ENCODE measurements around the gene VPS25.
"Not testable (repeated sequence)": the region's sequence is repeated elsewhere in the genome, so short reads cannot be mapped to it uniquely, and the experiment has no call there.

The VPS25 gene

DNA sequence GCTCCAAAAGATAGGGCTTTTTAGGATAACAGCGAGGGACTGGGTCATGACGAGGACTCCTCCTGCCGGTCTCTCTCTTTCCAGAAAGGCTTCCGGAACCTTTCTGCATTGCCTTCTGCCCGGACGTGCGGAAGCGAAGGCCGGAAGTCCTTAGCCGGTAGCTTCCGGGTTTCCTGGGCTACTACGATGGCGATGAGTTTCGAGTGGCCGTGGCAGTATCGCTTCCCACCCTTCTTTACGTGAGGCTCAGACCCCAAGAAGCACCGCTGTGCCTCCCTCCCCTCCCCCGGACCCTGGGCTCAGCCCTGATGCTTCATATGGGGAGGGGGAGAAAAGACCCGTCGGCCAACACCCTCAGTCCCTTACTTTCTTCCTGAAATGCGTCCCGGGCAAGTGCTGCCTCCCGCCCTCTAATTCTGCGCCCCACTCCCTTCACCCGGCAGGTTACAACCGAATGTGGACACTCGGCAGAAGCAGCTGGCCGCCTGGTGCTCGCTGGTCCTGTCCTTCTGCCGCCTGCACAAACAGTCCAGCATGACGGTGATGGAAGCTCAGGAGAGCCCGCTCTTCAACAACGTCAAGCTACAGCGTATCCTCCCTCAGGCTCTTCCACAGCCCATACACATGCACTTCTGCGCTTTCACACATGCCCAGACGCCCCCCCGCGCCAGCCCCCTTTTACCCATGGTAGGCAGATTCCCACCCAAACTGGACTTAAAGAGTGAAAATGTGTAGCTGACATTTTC is at the start of gene VPS25:
VPS25 (plus strand) TSS at position 160 of the 746 bp plus-strand sequence; CDS start at position 187, 27 bp downstream.
- H3K4me3 ChIP-seq (ENCODE audit: low read depth, low read length) = peak within 1 kb of the TSS; percentile 97
- DNase-seq (ENCODE audit: low read depth) = peak; percentile 51

DNA sequence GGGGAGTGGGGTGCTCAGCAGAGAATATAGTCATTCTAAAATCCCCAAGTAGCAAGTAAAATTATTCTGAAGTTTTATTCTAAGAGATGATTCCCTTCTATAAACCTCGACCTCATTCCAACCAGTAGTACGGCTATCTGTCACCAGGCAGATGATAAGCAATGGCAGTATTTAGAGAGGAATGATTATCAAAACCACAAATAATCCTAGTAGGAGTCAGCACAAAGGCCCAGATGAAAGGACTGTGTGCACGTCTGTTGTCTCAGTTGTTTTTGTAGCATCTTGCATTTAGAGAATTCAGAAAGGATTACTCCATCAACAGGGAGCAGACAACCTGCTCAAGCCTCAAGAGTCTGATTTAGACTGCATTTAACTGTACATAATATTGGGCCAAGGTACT is 49.6 kb upstream of the VPS25 start:
- no peak overlapping the region for H3K4me3 ChIP-seq (ENCODE audit: low read depth, low read length)
- DNase-seq (ENCODE audit: low read depth) = no peak

DNA sequence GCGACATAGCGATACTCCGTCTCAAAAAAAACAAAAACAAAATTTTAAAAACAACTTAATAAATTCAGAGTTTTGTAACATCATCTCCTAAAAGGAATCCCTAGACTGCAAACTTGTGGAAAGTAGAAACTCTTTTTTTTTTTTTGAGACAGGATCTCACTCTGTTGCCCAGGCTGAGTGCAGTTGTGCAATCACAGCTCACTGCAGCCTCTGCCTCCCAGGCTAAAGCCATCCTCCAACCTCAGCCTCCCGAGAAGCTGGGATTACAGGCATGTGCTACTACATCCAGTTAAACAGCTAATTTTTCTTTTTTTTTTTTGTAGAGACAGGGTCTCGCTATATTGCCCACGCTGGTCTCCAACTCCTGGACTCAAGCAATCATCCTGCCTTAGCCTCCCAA is 48.1 kb upstream of the VPS25 start:
- H3K4me3 ChIP-seq (ENCODE audit: low read depth, low read length) = no peak overlapping the region
- no peak for DNase-seq (ENCODE audit: low read depth)

DNA sequence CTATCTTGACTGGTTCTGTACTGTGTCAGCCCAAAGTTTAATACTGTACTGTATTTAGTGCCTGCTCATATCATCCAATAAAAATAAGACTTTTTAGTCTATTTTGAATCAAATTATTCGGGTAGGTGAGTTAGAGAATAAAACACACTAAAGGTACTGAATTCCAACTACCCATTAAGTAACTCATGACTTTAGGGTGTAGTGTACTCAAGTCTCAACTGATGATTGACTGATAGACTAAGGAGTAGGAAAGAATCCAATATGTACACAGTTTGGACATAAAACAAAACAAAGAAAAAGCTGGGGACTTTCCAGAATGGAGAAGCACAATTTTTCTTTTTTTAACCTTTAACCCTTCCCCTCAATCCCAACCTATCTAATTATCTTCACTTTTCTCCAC is 32.5 kb upstream of the VPS25 start:
- DNase-seq (ENCODE audit: low read depth) = no peak

DNA sequence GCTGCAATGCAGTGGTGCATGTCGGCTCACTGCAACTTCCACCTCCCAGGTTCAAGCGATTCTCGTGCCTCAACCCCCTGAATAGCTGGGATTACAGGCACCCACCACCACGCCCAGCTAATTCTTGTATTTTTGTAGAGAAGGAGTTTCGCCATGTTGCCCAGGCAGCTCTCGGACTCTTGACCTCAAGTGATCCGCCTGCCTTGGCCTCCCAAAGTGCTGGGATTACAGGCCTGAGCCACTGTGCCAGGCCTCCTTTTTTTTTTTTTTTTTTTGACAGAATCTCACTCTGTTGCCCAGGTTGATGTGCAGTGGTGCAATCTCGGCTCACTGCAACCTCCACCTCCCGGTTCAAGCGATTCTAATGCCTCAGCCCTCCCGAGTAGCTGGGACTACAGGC is 30.3 kb upstream of the VPS25 start:
- not testable (repeated sequence) for DNase-seq (ENCODE audit: low read depth)

More for the DNA sequence above, 32.5 kb upstream of the VPS25 start:
- no peak overlapping the region for H3K4me3 ChIP-seq (ENCODE audit: low read depth, low read length)

DNA sequence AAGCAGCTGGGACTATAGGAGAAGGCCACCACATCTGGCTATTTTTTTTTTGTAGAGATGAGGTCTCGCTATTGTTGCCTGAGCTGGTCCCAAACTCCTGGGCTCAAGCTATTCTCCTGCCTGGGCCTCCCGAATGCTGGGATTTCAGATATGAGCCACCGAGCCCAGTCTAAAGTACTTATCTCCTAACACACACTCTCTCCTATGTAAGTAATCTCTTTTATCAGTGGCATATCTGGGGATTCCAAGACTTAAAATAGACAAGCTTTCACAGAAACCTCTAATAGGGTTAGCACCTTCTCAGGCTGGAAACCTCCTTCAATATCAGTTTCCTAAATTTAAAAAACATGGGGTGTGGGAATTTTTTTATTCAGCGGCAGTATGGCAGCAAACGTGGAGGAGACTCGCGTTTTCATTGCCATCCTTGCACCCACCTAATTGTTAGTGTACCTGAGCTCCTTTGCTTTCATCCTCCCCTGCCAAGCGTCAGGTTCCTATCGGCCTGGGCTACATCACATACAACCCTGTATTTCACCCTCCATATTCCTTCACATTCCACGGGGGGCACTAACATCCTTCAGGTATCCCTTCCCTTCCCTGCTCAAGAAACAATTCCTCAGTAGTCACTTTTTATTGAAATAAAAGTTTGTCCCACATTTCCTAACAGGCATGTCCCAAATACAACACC is 29.5 kb upstream of the VPS25 start:
- DNase-seq (ENCODE audit: low read depth) = no peak
- peak overlapping the region; percentile 85 for H3K4me3 ChIP-seq (ENCODE audit: low read depth, low read length)

More for the DNA sequence above, 30.3 kb upstream of the VPS25 start:
- not testable (repeated sequence) for H3K4me3 ChIP-seq (ENCODE audit: low read depth, low read length)

DNA sequence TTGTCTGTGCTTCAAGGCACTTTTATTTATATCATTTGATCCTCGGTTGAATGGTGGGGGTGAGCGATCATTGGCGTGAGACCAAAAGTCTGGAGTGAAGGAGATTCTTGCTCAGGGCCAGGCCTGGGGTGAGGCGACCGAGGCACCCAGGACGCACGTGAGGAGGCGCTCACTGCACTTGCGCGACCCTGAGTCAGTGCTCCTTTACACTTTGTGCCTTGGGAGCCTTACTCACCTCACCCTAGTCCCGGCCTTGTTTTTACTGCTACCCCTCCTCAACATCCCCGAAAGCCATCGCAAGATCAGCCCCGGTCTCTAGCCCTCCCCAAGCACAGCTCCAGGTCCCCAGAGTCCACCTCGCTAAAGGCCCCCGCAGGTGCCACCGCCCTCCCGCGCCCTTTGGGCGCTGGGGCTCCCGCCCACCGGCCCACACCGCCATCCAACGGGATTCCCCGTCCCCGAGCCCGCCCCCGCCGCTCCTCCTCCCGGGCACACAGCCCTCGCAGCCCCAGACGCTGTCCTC is 28.9 kb upstream of the VPS25 start:
- peak overlapping the region; percentile 85 for H3K4me3 ChIP-seq (ENCODE audit: low read depth, low read length)
- no peak for DNase-seq (ENCODE audit: low read depth)

DNA sequence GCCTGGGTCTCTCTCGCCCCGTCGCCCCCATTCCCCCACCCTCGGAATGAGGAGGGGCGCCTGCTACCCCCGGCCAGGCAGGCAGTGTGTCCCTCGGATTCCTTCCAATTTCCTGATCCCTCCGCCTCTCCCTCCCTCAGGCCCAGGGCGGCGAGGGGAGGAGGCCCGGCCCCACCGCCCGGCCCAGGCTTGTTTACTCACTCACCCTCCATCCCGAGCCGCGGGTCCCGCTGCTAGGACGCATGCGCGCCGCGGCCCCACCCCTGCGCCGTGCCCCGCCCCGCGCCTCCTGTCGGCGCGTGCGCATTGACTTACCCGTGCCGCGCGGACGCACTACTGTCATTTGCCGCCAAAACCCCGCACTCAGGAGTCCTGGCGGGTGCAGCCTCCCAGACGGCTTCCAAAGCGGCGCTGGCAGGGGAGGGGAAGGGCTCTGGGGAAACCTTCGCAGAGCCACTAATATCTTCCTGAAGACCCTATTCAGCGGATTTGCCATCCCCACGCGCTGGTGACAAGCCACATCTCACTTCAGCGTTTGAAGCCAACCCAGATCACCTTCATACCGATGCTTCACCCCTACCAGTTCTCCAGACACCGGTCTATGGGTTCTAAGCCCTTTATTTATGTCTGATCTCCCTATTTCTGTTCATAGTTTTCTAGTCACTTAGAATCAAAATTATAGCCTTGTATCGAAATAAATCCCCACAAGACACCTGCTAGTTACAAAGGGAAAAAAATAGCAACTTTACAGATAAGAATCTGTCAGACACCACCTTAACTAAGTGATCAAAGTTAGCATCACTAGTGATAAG is 28.2 kb upstream of the VPS25 start, which contains the start of gene EZH1:
EZH1 (minus strand) TSS at position 235 of the 812 bp plus-strand sequence. CDS start 16,099 bp downstream, outside the sequence.
- DNase-seq (ENCODE audit: low read depth) = peak; percentile 64
- H3K4me3 ChIP-seq (ENCODE audit: low read depth, low read length) = peak within 1 kb of the TSS; percentile 85

DNA sequence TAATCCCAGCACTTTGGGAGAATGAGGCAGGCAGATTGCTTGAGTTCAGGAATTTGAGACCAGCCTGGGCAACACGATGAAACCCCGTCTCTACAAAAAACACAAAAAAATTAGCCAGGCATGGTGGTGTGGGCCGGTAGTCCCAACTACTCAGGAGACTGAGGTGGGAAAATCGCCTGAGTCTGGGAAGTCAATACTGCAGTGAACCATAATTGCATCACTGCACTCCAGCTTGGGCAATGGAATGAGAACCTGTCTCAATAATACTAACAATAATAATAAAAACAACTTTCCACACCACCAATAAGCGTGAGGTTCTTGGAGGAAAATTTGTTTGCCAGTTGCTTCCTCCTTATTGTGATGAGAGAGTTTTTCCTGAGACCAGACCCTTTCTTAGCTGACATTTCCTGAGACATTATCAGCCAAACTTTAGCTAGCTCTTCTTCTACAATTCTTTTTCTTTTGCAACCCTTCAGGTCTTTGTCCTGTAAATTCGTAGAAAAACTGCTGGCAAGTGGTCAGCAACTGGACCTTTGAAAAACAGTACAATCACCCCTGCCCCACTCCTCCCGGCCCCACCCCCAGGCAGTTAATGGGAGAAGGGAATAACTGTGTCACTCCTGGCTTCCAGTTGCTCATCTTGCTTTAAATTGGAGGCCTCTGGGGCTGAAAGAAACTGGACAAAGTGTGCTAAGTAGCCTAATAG is 24.9 kb upstream of the VPS25 start:
- no peak for DNase-seq (ENCODE audit: low read depth)
- no peak overlapping the region for H3K4me3 ChIP-seq (ENCODE audit: low read depth, low read length)

DNA sequence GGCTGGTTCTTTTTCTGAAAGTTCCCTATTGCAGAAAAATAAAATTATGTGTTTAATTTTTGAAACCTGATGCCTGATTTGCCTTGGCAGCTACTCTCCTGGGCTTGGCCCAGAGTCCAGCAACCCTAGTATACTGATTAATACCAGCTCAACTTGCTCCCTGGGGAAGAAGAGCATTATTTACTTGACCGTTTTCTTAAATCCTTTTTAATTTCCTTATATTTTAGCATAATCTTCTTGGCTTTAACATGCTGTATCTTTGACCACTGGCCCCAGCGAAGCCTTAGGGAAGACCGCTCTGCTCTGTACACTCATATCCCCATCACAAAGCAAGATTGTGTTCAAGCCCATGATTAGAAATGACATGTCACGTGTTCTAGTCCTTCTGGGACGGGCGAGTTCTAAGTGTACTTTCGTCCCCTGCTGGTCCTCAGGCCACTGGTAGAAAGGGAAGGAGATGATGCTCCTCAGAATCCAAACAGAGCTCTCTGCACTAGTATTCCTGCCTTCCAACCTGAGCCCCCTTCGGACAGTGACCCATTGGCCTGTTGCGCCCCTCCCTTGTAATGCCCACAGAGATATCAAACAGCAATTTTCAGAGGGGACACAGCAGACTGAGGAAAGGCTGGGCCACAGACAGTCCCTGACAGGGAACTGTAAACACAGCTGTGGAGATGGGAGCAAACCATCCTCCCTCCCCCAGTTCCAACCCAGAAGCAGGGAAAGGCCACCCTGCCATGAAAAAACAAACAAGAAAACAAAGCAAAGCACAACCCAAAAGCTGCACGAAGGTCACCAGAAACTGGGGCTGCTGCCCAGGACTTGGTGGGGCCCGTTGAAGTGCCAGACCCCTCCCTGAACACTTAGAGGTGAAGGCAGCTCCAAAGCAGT is 24.1 kb upstream of the VPS25 start:
- DNase-seq (ENCODE audit: low read depth) = no peak
- H3K4me3 ChIP-seq (ENCODE audit: low read depth, low read length) = no peak overlapping the region

DNA sequence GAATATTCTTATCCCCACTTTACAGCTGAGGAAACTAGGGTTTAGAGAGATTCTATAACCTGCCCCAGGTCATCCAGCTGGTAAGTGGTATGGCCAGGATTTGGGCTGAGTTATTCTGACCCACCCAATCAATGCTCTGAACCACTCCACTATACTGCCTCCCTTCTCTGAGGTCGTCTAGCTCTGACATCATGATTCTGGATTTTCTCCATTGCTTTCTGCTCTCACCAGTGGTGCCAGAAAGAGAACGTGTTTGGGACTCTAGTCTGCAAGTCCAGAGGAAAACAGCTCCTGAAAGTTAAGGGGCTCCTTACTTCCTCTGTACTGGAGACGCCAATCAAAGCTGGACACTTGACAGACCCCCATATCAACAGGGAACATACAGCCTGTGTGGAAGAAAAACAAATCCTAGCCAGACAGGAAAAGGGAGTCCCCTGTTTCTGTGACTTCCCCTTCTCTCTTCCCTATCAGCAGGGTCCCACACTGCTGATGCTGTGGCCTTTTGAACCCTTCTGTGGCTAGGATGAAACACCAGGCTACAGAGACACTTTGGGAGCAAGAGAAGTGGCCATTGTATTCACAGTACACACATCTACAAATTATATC is 22.4 kb upstream of the VPS25 start:
- no peak for DNase-seq (ENCODE audit: low read depth)
- H3K4me3 ChIP-seq (ENCODE audit: low read depth, low read length) = no peak overlapping the region

DNA sequence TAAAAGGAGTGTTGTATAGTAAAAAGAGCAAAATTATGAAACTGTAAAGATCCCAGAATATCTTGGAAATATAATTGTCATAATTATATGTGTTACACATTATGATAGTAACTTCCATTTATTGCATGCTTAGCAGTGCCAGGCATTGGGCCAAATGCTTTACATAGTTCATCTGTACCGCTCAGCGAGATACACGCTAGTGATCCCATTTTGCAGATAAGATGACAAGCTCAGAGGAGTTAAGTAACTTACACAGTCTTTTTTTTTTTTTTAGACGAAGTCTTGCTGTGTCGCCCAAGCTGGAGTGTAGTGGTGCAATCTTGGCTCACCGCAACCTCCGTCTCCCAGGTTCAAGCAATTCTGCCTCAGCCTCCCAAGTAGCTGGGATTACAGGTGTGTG is 21.6 kb upstream of the VPS25 start:
- DNase-seq (ENCODE audit: low read depth) = no peak
- no peak overlapping the region for H3K4me3 ChIP-seq (ENCODE audit: low read depth, low read length)

DNA sequence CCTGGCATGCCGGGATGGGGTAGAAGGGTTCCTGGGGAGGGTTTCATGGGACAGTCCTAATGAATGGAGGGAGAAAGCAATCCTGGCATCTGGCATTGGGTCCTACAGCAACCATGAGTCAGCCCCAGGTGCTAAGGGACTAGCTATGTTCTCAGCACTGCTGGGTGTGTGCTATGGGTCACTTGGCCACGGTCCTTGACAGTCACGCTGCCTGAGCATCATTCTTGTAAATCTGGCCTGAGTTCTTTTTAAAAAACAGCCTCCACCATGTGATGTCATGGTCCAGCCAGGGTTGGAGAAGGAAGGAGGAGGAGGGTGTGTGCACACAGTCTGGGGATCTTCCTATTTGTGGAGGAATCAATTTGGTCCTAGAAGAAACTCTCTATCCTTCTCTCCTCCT is 18.5 kb upstream of the VPS25 start:
- DNase-seq (ENCODE audit: low read depth) = no peak
- no peak overlapping the region for H3K4me3 ChIP-seq (ENCODE audit: low read depth, low read length)

DNA sequence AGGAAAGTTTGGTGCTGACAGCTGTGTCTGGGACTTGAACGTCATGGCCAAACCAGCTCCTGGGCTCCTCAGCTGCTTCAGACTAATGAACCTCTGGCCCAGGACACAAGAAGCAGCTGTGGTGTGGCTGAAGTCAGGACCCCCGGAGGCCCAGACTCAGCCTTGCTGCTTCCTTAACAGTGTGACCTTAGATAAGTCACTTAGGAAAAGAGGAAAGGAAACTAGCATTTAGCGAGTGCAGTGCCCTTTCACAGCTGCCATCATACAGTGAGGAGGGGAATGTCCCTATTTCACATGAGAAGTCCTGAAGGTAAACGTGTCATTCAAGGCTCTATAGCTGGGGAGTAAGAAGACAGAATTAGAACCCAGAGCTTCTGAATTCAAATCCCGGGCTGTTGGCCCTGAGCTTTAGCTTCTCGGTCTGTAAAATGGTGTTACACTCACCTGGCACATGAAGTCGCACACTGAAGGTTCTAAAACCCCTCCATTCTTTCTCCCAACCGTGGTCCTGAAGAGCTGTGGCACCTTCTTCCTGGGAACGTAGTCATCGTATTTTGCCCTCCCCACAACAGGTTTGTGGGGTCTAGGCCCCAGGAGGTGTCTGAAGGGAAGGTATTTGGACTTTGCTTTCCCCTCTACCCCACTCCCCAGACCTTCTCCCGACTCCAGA is 13.1 kb upstream of the VPS25 start:
- no peak for DNase-seq (ENCODE audit: low read depth)
- H3K4me3 ChIP-seq (ENCODE audit: low read depth, low read length) = peak overlapping the region; percentile 44

DNA sequence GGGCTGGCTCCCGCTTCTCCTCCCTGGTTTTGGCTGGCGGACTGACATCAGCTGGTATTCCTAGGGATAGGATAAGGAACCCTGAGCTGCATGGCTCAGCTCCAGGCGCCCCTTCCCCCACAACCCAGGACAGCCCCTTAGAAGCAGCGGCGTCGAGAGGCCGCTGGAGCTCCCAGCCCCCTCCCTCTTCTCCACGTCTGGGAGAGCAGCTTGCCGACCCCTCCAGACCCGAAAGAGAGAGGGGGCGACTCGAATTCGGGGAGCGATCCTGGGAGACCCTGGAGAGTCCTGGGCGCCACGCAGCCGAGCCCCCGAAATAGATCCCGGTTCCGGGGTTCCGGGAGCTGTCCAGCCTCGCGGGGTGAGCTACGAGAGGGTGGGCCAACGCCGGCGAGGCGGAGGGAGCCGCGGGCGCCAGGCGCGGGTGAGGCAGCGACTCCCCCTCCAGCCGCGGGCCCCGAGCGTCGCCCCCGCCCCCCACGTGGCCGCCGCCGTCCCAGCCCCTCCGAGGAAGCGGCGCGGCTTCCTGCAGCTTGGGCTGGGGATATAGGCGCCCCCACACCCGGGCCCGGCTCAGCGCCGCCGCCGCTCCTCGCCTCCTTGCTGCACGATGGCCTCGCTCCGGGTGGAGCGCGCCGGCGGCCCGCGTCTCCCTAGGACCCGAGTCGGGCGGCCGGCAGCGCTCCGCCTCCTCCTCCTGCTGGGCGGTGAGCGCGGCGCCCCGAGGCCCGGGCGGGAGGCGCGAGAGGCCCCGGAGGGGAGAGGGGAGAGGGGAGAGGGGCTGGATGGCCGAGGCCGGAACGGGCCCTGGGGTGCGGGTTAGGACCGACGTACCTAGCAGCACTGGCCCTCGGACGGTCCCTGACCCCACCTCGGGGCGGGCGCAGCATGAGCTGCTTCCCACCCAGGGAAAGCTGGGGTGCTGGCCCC is 12.3 kb upstream of the VPS25 start, which contains the start of gene RAMP2:
RAMP2 (plus strand) TSS at position 576 of the 930 bp plus-strand sequence; CDS start at position 611, 35 bp downstream.
- DNase-seq (ENCODE audit: low read depth) = no peak
- H3K4me3 ChIP-seq (ENCODE audit: low read depth, low read length) = peak within 1 kb of the TSS; percentile 44

DNA sequence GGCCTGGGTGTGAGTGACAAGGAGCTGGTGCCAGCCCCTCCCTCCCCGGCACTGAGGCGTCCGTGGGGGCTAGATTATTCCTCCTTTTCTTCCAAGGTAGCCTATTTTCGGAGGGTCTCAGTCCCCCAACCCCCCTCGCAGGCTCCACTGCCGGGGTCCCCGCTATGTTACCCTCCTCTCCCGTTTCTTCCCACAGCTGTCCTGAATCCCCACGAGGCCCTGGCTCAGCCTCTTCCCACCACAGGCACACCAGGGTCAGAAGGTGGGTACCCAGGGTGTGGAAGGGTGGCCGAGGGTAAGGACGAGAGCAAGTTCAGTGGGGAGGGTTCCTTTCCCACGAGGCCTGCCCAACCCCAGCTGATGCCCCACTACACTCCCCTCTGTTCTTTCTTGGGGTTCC is 11.6 kb upstream of the VPS25 start:
- DNase-seq (ENCODE audit: low read depth) = no peak
- H3K4me3 ChIP-seq (ENCODE audit: low read depth, low read length) = peak overlapping the region; percentile 44
